Urothelium cell line (cell line): ENCODE data around the gene PKD2.
"Not testable (repeated sequence)": the region's sequence is repeated elsewhere in the genome, so short reads cannot be mapped to it uniquely, and the experiment has no call there.

Source experiments
- DNase-seq: peaks from one replicate; pipeline ENCODE4 v3.0.0; 2011; ENCODE audit warnings: low spot score, mixed read lengths
- FAIRE-seq: peaks from 2 replicates; lab custom pipeline; 2011; peaks lifted over from hg19 to GRCh38; lab: Jason Lieb, UNC

The PKD2 gene

DNA sequence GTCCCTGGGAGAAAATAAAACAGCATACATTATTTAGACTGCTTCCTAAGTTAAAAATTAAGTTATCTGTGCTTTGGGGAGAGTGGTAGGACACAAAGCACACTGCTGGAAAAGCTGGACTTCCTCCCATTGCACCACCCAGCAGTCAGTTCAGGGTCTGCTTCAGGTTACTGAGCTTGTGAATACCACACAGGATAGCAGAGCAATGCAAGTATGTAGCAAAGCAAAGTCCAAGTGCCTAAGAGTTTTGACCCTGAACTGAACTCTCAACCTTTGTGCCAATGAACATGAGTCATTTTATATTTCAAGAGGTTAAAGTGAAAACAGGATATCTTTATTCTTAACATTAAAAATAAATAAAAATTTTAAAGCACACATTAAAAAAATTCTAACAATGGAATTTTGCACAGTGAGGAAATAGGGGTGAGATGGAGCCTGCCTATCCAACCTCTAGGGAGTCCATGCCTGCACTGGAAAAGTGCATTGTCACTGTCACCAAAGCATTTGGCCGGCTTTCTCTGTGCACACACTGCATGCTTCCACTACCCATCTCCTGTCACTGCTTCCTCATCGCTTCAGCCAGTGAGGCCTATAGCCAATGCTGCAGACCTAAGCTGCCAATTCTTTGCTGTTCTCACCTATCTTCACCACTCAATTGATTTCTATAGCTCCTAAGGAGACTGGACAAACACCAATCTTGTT is 100.1 kb downstream of the PKD2 start:
- DNase-seq: no peak
- FAIRE-seq: no peak

DNA sequence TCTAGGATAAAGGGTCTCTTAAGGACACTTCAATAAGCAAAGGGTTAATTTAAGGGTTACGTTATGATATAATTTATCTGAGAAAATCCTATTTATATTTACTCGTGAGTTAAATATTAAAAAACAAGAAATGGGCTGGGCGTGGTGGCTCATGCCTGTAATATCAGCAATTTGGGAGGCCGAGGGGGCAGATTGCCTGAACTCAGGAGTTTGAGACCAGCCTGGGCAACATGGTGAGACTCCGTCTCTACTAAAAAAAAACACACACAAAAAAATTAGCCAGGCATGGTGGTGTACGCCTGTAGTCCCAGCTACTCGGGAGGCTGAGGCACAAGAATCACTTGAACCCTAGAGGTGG is 100.7 kb downstream of the PKD2 start:
- FAIRE-seq: not testable (repeated sequence)

GRCh38 chr4:88108747-88109122 is 101.3 kb downstream of the PKD2 start:
- FAIRE-seq (no peak), DNase-seq (no peak)

More for the DNA sequence above, 100.7 kb downstream of the PKD2 start:
- not testable (repeated sequence) for DNase-seq

DNA sequence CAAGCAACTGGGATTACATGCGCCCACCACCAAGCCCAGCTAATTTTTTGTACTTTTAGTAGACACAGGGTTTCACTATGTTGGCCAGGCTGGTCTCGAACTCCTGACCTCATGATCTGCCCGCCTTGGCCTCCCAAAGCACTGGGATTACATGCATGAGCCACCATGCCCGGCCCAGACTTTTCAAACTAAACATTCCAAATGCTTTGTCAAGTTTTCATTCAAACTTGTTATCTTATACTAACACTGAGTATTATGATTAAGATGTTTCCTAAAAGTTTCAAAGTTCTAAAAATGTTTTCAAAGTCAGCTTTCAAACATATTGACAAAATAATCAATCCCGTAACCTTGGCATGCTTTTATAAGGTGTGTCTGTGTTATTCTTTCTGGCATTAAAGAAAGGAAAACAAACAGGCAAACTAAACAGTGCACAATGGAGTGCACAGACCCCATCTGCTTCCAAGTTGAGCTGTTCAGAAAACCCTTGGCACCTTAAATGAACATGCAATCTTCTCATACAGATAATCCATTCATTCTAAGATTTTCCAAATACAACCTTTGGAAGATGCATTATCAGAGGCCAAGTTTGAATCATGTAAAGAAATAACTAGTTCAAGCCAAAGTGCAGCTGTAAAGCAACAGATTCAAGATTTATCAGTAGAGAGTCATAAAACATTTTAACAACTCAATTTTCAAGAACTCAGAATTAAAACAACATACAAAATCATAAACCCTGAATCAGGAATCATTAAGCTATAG is 101.9 kb downstream of the PKD2 start:
- no peak for DNase-seq
- FAIRE-seq: no peak

DNA sequence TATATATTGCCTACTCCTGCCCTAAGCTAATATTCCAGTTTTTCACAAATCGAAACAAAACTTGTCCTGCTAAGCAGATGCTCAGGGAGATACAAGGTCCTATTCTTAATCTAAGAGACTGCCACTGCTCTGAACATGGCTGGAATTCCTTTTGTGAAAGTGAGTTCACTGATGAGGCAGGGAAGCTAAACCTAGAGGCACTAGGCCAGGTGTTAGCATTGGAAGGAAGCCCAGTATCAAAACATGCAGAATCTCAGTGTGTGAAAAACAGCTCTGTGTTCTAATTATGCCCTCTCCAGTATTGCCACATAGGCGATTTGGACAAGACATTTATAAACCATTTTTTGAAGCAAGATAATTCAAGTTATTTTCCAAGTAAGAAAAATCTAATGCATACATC is 103.4 kb downstream of the PKD2 start:
- FAIRE-seq: no peak

GRCh38 chr4:88112856-88113255 is 105.4 kb downstream of the PKD2 start:
- no peak for DNase-seq

More for the DNA sequence above, 103.4 kb downstream of the PKD2 start:
- no peak for DNase-seq

GRCh38 chr4:88115587-88115986 is 108.2 kb downstream of the PKD2 start:
- FAIRE-seq (no peak), DNase-seq (no peak)

More at GRCh38 chr4:88112856-88113255, 105.4 kb downstream of the PKD2 start:
- no peak for FAIRE-seq

- FAIRE-seq: no peak
- no peak for DNase-seq
Measured at GRCh38 chr4:88119943-88120342, 112.5 kb downstream of the PKD2 start.

- not testable (repeated sequence) for DNase-seq, FAIRE-seq
Measured at GRCh38 chr4:88122260-88122659, 114.8 kb downstream of the PKD2 start.
